HEK293T (cell line): ENCODE measurements around the gene DKK2.

ENCODE experiments used
- ARNT ChIP-seq: fragments of 450-650 bp; IDR thresholded peaks from 2 replicates; pipeline ENCODE4 v1.6.1; 2017; ENCODE audit warnings: mild to moderate bottlenecking
- CTBP1 ChIP-seq: fragments of 450-650 bp; IDR thresholded peaks from 2 replicates; pipeline ENCODE4 v1.6.1; 2016; ENCODE audit warnings: borderline replicate concordance
- FOXA1 ChIP-seq: fragments of 450-650 bp; IDR thresholded peaks from 2 replicates; pipeline ENCODE4 v1.6.1; 2016; ENCODE audit warnings: mild to moderate bottlenecking
- FOXK2 ChIP-seq: fragments of 450-650 bp; IDR thresholded peaks from 2 replicates; pipeline ENCODE4 v1.6.1; 2016; ENCODE audit warnings: mild to moderate bottlenecking
- FOXM1 ChIP-seq: fragments of 450-650 bp; IDR thresholded peaks from 2 replicates; pipeline ENCODE4 v1.6.1; 2017; ENCODE audit warnings: mild to moderate bottlenecking, borderline replicate concordance
- HDGF ChIP-seq: fragments of 450-650 bp; IDR thresholded peaks from 2 replicates; pipeline ENCODE4 v1.6.1; 2017; ENCODE audit warnings: antibody characterized with exemption, borderline replicate concordance
- LEF1 ChIP-seq: fragments of 450-650 bp; IDR thresholded peaks from 2 replicates; pipeline ENCODE4 v1.6.1; 2017; ENCODE audit warnings: mild to moderate bottlenecking, borderline replicate concordance
- NFRKB ChIP-seq: fragments of 450-650 bp; IDR thresholded peaks from 2 replicates; pipeline ENCODE4 v1.6.1; 2016; ENCODE audit warnings: mild to moderate bottlenecking, moderate library complexity
- SP1 ChIP-seq: fragments of 450-650 bp; IDR thresholded peaks from 2 replicates; pipeline ENCODE4 v1.6.1; 2017
- SUZ12 ChIP-seq: fragments of 450-650 bp; IDR thresholded peaks from 2 replicates; pipeline ENCODE4 v1.6.1; 2016; ENCODE audit warnings: mild to moderate bottlenecking
- TARDBP ChIP-seq: fragments of 450-650 bp; IDR thresholded peaks from 2 replicates; pipeline ENCODE4 v1.6.1; 2016
- ZNF384 ChIP-seq: fragments of 450-650 bp; IDR thresholded peaks from 2 replicates; pipeline ENCODE4 v1.6.1; 2016
- TF ChIP-seq, protein P1 (sequence below): fragments of 450-650 bp; IDR thresholded peaks from 2 replicates; pipeline ENCODE4 v1.6.1; 2016

DNA sequence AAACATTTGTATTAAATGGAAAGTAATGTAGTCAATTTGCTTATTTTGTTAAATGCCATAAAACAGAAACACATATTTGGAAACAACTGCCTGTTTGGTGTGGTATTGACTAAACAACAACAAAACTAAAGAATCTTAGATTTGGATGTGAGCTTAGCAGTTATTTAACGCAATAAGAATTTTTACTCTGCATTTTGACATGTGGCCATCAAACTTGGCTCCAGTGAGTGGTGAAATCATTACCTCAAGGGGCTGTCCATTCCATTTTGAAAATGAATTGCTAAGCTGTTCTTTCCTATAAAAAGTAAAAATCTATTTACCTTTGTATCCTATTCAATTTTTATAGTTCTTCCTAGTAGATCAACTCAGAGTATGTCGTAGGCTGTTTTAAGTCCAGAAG is 84.2 kb downstream of the DKK2 start:
- TF ChIP-seq, protein P1, sequence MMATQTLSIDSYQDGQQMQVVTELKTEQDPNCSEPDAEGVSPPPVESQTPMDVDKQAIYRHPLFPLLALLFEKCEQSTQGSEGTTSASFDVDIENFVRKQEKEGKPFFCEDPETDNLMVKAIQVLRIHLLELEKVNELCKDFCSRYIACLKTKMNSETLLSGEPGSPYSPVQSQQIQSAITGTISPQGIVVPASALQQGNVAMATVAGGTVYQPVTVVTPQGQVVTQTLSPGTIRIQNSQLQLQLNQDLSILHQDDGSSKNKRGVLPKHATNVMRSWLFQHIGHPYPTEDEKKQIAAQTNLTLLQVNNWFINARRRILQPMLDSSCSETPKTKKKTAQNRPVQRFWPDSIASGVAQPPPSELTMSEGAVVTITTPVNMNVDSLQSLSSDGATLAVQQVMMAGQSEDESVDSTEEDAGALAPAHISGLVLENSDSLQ, result no peak
- no peak for TF ChIP-seq NFRKB
- no peak for TF ChIP-seq FOXM1
- TF ChIP-seq ARNT, result no peak
- TF ChIP-seq FOXK2, result no peak
- TF ChIP-seq CTBP1, result no peak
- no peak for TF ChIP-seq TARDBP
- TF ChIP-seq SP1, result no peak
- no peak for TF ChIP-seq LEF1
- TF ChIP-seq ZNF384, result no peak
- no peak for TF ChIP-seq SUZ12
- TF ChIP-seq HDGF, result no peak
- TF ChIP-seq FOXA1, result no peak
